Esophagus squamous epithelium (tissue), 4 donors: ENCODE results near the gene NCKAP5.

Source experiments
- CTCF ChIP-seq, 6 experiments: fragments of 450-650 bp in 4 of 6; fragments of 200-600 bp in 2 of 6; sonication (generic) in 2 of 6; IDR thresholded peaks; one replicate each; pipeline ENCODE4 v1.5.1; 2016 to 2019; ENCODE audit warnings: antibody characterized with exemption in 6 of 6, mild to moderate bottlenecking in 4 of 6, moderate library complexity in 4 of 6
- POLR2A ChIP-seq, 4 donors: fragments of 450-650 bp; IDR thresholded peaks; one replicate each; pipeline ENCODE4 v1.6.1; 2017; ENCODE audit warnings: antibody characterized with exemption in 4 of 4, mild to moderate bottlenecking in 4 of 4, moderate library complexity in 3 of 4

GRCh38 chr2:133293544-133294353 lies 274.5 kb downstream of the NCKAP5 start:
- no peak for TF ChIP-seq CTCF (IDR thresholded peaks at IDR 0.05)
- no peak for TF ChIP-seq POLR2A (IDR thresholded peaks at IDR 0.05)
